Muscle of leg (tissue), 11 donors: ENCODE data around the gene LY6G5B. TPM values are rescaled to one million over a fixed set of nuclear protein-coding genes. Genes with fewer than 3 reads are reported as not detected.

Source experiments
- DNase-seq: peaks from one replicate; pipeline ENCODE4 v3.0.0; 2013
- H3K27ac ChIP-seq: one replicate; pipeline ENCODE4 v1.5.1; 2013; ENCODE audit warnings: mild to moderate bottlenecking, low read length, control low read depth
- H3K27me3 ChIP-seq: one replicate; pipeline ENCODE4 v1.6.1; 2013; ENCODE audit warnings: low read length; ENCODE audit not compliant: control insufficient read depth, insufficient read depth
- H3K36me3 ChIP-seq: one replicate; pipeline ENCODE4 v1.6.1; 2013; ENCODE audit warnings: low read length; ENCODE audit not compliant: control insufficient read depth, insufficient read depth
- H3K4me1 ChIP-seq: one replicate; pipeline ENCODE4 v1.6.1; 2013; ENCODE audit warnings: low read length; ENCODE audit not compliant: control insufficient read depth, insufficient read depth
- H3K4me3 ChIP-seq: one replicate; pipeline ENCODE4 v1.5.1; 2013; ENCODE audit warnings: low read length, control low read depth
- H3K9me3 ChIP-seq: replicated peaks from 2 replicates; pipeline ENCODE4 v1.6.1; 2013; ENCODE audit warnings: low read depth, low read length; ENCODE audit not compliant: control insufficient read depth
- WGBS: methylation state at CpG from one replicate; pipeline ENCODE4 v1.1.5; 2013; ENCODE audit warnings: missing lambda C conversion rate; ENCODE audit not compliant: insufficient coverage; 5-methylcytosine and 5-hydroxymethylcytosine counted together
- polyA plus RNA-seq, 8 donors: library from polyadenylated mRNA; unstranded; fragments of 120-200 nt; gene quantifications; one replicate each; pipeline versions ENCODE4 v1.2.1 to v1.2.3, GENCODE V29; 2013; ENCODE audit warnings: inconsistent platforms in 1 of 8, low replicate concordance in 1 of 8; ENCODE audit not compliant: insufficient read length in 8 of 8, insufficient read depth in 1 of 8
- total RNA-seq: library from RNA; stranded (reverse); fragments of 120-200 nt; gene quantifications from one replicate; pipeline ENCODE4 v1.2.4, GENCODE V29; 2013

The LY6G5B gene
- total and polyA plus RNA-seq, 9 donors: 4.9 to 16.7 (median 12.4) TPM

- WGBS: 61% methylated on average over 6 of the region's 9 CpGs
- no peak for DNase-seq
- Histone ChIP-seq H3K4me1 (peaks cover 44% of the 10 kb centered on the region), H3K27ac (peak overlapping the region; percentile 100), H3K36me3 (peaks cover 44% of the 10 kb centered on the region), H3K9me3 (no peaks in the 10 kb centered on the region), H3K27me3 (no peaks in the 10 kb centered on the region), H3K4me3 (peak overlapping the region; percentile 70)
Measured at GRCh38 chr6:31663126-31663960, 6.4 kb upstream of the LY6G5B start.

- no peaks in the 10 kb centered on the region for H3K9me3 ChIP-seq
- 15% methylated on average over 13 of the region's 17 CpGs for WGBS
- peaks cover 36% of the 10 kb centered on the region for H3K4me1 ChIP-seq
- H3K4me3 ChIP-seq: peak overlapping the region; percentile 70
- peak; percentile 76 for DNase-seq
- H3K27ac ChIP-seq: peak overlapping the region; percentile 100
- H3K36me3 ChIP-seq: peaks cover 51% of the 10 kb centered on the region
- H3K27me3 ChIP-seq: no peaks in the 10 kb centered on the region
Measured at GRCh38 chr6:31663961-31664789, 5.6 kb upstream of the LY6G5B start.

- Histone ChIP-seq H3K4me3 (peak within 1 kb of the TSS; percentile 70), H3K36me3 (peaks cover 58% of the 10 kb centered on the region), H3K9me3 (no peaks in the 10 kb centered on the region), H3K27me3 (no peaks in the 10 kb centered on the region), H3K27ac (peak within 1 kb of the TSS; percentile 100), H3K4me1 (peaks cover 29% of the 10 kb centered on the region)
- 0% methylated on average over 27 of the region's 39 CpGs for WGBS
- peak; percentile 99 for DNase-seq
Measured at GRCh38 chr6:31664790-31665500, 4.8 kb upstream of the LY6G5B start, which contains the start of gene GPANK1. GPANK1 (minus strand) TSS chr6:31664997; CDS start chr6:31664478, 519 bp downstream.

- H3K4me1 ChIP-seq: peaks cover 26% of the 10 kb centered on the region
- H3K27ac ChIP-seq: peak within 1 kb of the TSS; percentile 100
- no peaks in the 10 kb centered on the region for H3K9me3 ChIP-seq
- DNase-seq: peak; percentile 100
- 0% methylated on average over 41 of the region's 63 CpGs for WGBS
- no peaks in the 10 kb centered on the region for H3K27me3 ChIP-seq
- peaks cover 66% of the 10 kb centered on the region for H3K36me3 ChIP-seq
- H3K4me3 ChIP-seq: peak within 1 kb of the TSS; percentile 70
Measured at GRCh38 chr6:31665501-31666336, 4.1 kb upstream of the LY6G5B start, which contains the start of gene CSNK2B. CSNK2B (plus strand) TSS chr6:31666080; CDS start chr6:31666832, 752 bp downstream.

GRCh38 chr6:31666337-31666965 lies 3.3 kb upstream of the LY6G5B start:
- Histone ChIP-seq H3K27me3 (no peaks in the 10 kb centered on the region), H3K27ac (peak overlapping the region; percentile 60), H3K4me3 (peak overlapping the region; percentile 70), H3K36me3 (peaks cover 73% of the 10 kb centered on the region), H3K9me3 (no peaks in the 10 kb centered on the region), H3K4me1 (peaks cover 22% of the 10 kb centered on the region)
- no peak for DNase-seq
- WGBS: 5% methylated on average over 14 of the region's 15 CpGs

GRCh38 chr6:31676322-31676903 lies 6.6 kb downstream of the LY6G5B start:
- Histone ChIP-seq H3K4me3 (no peak overlapping the region), H3K27me3 (peaks cover 5% of the 10 kb centered on the region), H3K36me3 (peaks cover 26% of the 10 kb centered on the region), H3K27ac (no peak overlapping the region), H3K9me3 (no peaks in the 10 kb centered on the region), H3K4me1 (peaks cover 11% of the 10 kb centered on the region)
- DNase-seq: no peak
- 74% methylated on average over 4 of the region's 4 CpGs for WGBS

GRCh38 chr6:31676904-31677303 lies 7.1 kb downstream of the LY6G5B start:
- Histone ChIP-seq H3K9me3 (no peaks in the 10 kb centered on the region), H3K27me3 (peaks cover 10% of the 10 kb centered on the region), H3K4me1 (peaks cover 15% of the 10 kb centered on the region), H3K27ac (no peak overlapping the region), H3K4me3 (no peak overlapping the region), H3K36me3 (peaks cover 21% of the 10 kb centered on the region)
- WGBS: 80% methylated on average over 1 of the region's 6 CpGs
- DNase-seq: no peak

- Histone ChIP-seq H3K27me3 (peaks cover 12% of the 10 kb centered on the region), H3K36me3 (peaks cover 12% of the 10 kb centered on the region), H3K4me3 (no peak overlapping the region), H3K4me1 (peaks cover 18% of the 10 kb centered on the region), H3K27ac (no peak overlapping the region), H3K9me3 (no peaks in the 10 kb centered on the region)
- 51% methylated on average over 6 of the region's 8 CpGs for WGBS
- no peak for DNase-seq
Measured at GRCh38 chr6:31677955-31678354, 8.2 kb downstream of the LY6G5B start.
